ENCODE measurements around the gene C4orf54.

Gene C4orf54

DNA sequence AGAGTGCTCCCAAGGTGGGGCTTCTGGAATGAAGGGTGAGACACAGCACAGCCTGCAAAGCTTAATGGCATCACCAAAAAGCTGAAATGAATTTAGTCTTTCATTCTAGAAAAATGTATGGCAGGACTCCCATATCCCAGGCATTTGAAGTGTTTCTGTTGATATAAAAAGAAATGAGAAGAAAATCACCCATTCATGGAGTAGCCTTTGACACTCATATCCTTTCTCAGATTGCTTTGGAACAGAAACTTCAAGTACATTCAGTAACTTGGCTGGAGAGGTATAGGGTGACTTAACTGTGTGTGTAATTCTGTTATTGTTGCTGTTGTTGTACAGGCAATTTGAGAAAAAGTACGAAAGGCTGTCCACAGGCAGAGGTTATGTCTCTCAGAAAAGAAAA is 35.3 kb downstream of the C4orf54 start:
- DNase-seq (ENCODE audit: low read depth in 2 of 2): no peak

DNA sequence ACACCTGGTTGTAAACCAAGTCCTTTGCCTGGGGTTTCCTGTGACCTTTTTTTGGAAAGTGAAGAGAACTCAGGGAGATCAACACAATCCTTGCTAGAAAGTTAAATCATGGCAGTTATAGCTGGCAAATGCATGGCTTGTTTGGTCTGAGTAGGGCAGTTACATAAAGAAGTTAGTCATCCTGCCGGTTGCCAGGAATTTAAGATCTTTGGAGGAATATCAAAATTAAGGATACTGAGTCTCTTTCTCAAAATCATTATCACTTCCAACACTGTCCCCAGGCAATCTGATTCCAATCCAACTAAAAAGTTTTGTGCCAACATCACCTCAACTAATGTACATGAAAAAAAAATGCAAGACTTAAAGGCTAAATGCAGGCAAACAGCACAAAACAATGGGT is 40.3 kb downstream of the C4orf54 start:
- no peak for DNase-seq (ENCODE audit: low read depth in 2 of 2)

DNA sequence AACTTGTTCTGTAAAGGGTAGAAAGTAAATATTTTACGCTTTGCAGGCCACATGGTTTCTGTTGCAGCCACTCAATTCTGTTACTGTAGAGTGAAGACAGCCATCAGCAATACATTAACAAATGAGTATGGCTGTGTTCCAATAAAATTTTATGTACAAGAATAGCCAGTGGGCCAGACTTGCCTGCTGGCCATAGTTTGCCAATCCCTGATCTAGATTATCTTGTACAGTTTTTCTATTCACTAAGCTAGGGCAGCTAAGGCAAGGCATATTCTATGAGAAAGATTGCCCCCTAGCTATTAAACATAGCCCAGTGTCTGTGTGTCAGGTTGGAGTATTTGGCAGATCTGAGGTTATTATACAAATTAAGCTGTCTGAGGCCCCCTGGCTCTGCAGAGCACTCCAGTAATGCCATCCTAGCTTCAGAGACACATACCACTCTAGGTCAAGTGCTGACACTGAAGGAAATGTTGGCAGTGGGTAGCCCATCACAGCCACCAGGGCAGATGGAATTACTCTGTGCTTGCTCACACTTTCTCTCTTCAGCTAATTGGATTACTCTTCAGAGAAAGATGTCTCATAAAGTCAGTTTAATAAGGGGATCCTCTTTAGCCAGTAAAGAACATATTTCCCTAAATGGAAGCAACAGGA is 42.3 kb downstream of the C4orf54 start:
- no peak for DNase-seq (ENCODE audit: low read depth in 2 of 2)

DNA sequence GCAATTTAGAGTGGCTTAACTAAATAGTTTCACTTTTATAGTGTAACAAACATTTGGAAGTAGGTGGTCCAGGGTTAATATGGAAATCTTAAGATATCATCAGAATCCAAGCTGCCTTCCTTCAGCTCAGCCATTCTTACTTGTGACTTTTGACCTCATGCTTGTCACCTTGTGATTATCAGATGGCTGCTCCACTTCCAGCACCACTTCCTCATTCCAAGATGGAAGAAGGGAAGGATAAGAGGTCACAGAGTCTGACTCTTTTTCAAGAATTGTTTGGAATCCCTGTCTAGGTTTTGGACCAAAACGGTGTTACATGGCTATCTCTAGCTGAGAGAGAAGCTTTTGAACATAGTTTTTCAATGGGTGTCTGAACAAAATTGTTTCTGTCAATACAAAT is 43.1 kb downstream of the C4orf54 start:
- no peak for DNase-seq (ENCODE audit: low read depth in 2 of 2)

DNA sequence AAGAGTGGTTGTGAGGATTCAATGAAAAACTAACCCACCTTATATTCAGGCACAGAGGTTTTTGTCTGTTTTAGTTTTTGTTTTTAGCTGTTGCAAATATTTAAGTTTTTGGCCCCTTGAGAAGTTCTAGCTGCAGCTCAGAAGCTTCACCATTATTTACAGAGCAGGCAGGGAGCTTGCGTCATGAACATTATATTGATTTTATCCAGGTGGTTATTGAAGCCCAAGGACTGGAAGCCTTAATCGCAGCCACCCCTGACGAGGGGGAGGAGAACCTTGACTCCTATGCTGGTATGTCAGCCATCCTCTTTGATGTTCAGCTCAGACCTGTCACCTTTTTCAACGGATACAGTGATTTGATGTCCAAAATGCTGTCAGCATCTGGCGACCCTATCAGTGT is 44.9 kb downstream of the C4orf54 start:
- no peak for DNase-seq (ENCODE audit: low read depth in 2 of 2)

DNA sequence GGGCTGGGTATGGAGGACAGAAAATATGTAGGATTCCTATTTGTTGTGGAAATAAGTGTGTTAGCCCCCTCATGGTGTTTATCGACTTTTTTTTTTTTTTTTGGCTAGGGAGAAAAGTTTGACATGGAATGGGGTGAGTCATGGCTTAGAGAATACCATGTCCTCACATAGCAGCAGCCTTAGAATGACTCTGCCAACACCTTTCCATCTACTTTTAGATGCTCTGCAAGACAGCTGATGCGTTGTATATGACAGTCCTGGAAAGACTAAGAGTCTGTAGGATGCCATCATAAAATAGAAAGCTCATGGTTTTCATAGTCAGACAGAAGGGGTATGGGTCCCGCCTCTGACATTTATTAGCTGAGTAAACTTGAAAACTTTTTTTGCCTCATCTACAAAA is 45.3 kb downstream of the C4orf54 start:
- no peak for DNase-seq (ENCODE audit: low read depth in 2 of 2)

DNA sequence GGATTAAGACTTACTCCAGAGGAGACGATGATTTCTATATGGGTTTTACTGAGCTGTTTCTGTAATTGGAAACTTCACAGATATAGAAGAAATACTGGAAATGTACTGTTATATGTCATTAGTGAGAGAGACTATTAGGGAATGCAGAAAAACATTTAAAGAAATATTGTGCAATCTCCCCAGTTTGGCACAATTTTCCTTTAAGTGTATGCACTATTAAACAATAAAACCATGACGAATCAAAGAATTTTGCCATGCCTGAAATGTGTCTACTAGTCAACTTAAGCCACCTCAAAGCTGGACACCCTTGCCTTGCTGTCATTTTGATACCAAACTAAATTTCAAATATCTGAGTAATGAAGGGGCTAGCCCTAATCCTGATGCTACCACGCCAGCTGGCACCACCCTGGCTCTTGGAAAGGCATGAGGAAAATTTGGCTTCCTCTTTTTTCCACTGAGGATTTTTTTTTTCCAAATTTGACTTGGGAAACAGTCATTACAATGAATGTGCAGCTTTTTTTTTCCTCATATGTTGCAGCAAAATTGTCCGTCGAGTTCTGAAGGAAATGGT is 46.9 kb downstream of the C4orf54 start:
- DNase-seq (ENCODE audit: low read depth in 2 of 2): no peak

DNA sequence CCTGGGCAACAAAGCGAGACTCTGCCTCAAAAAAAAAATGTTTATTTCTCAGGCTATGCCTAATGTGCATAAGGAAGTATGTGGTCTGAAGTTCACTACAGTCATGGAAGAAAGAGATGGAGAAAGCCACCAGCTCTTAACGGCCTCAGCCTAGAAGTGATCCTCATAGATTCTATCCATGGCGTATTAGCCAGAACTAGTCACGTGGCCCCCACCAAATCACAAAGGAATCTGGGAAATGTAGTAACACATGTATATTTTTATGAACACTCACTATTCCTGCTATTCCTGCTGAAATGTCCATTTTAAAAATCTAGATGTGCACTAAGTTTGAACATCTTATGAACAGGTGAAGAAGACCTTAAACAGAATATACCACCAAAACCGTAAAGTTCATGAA is 49.2 kb downstream of the C4orf54 start:
- DNase-seq (ENCODE audit: low read depth in 2 of 2): no peak
